HepG2 (cell line): ENCODE data around the gene PRPSAP1. TPM values are rescaled to one million over a fixed set of nuclear protein-coding genes. Genes with fewer than 3 reads are reported as not detected.

Experiments
- EED ChIP-seq: sonication (generic); formaldehyde crosslinking; IDR thresholded peaks from 2 replicates; pipeline ENCODE4 v1.5.0; 2020; ENCODE audit warnings: mild to moderate bottlenecking, missing genetic modification reagents
- FIP1L1 ChIP-seq: fragments of 200-400 bp; formaldehyde crosslinking; IDR thresholded peaks from 2 replicates; pipeline ENCODE4 v1.6.1; 2018; ENCODE audit warnings: low read depth, mild to moderate bottlenecking, low read length, moderate library complexity, borderline replicate concordance; ENCODE audit not compliant: insufficient read depth
- GATAD2A ChIP-seq: IDR thresholded peaks from 2 replicates; pipeline ENCODE4 v1.6.1; 2016
- HES4 ChIP-seq: sonication (generic); formaldehyde crosslinking; IDR thresholded peaks from 2 replicates; pipeline ENCODE4 v1.9.0; 2021; ENCODE audit warnings: mild to moderate bottlenecking, missing genetic modification reagents, borderline replicate concordance
- HOXA9 ChIP-seq: sonication (generic); formaldehyde crosslinking; IDR thresholded peaks from 2 replicates; pipeline ENCODE4 v1.8.1; 2022; ENCODE audit warnings: missing genetic modification reagents, mild to moderate bottlenecking, moderate library complexity, borderline replicate concordance
- IRX3 ChIP-seq: sonication (generic); formaldehyde crosslinking; IDR thresholded peaks from 2 replicates; pipeline ENCODE4 v1.8.1; 2023; ENCODE audit warnings: mild to moderate bottlenecking, low read depth, missing genetic modification reagents, borderline replicate concordance
- JUND ChIP-seq: sonication (generic); formaldehyde crosslinking; IDR thresholded peaks from 2 replicates; pipeline ENCODE4 v1.8.0; 2022; ENCODE audit warnings: mild to moderate bottlenecking, missing genetic modification reagents
- KDM3A ChIP-seq: IDR thresholded peaks from 2 replicates; pipeline ENCODE4 v1.6.1; 2018; ENCODE audit warnings: low read depth, missing compliant biosample characterization
- KDM4B ChIP-seq: sonication (generic); formaldehyde crosslinking; IDR thresholded peaks from 2 replicates; pipeline ENCODE4 v1.4.0; 2020; ENCODE audit warnings: missing genetic modification reagents
- KLF11 ChIP-seq: IDR thresholded peaks from 2 replicates; pipeline ENCODE4 v1.6.1; 2016; ENCODE audit warnings: missing compliant biosample characterization
- MATR3 ChIP-seq: sonication (generic); formaldehyde crosslinking; IDR thresholded peaks from 2 replicates; pipeline ENCODE4 v1.4.0; 2020; ENCODE audit warnings: missing genetic modification reagents
- MED1 ChIP-seq: sonication (generic); formaldehyde crosslinking; IDR thresholded peaks from 2 replicates; pipeline ENCODE4 v1.4.0; 2020; ENCODE audit warnings: missing genetic modification reagents
- MYC ChIP-seq: sonication (generic); formaldehyde crosslinking; IDR thresholded peaks from 2 replicates; pipeline ENCODE4 v1.9.0; 2021; ENCODE audit warnings: missing genetic modification reagents, borderline replicate concordance
- NCOA2 ChIP-seq: sonication (generic); formaldehyde crosslinking; IDR thresholded peaks from 2 replicates; pipeline ENCODE4 v1.8.0; 2022; ENCODE audit warnings: inconsistent platforms
- POLR2A ChIP-seq, 2 experiments: IDR thresholded peaks; 2 replicates each; pipeline ENCODE4 v1.6.1; 2011; ENCODE audit warnings: low read depth in 2 of 2, low read length in 2 of 2, mild to moderate bottlenecking in 1 of 2, moderate library complexity in 1 of 2; ENCODE audit not compliant: insufficient read depth in 1 of 2
- RBM22 ChIP-seq: fragments of 200-400 bp; formaldehyde crosslinking; optimal IDR thresholded peaks from 2 replicates; pipeline ENCODE3; 2017; ENCODE audit warnings: mild to moderate bottlenecking, low read length, moderate library complexity
- SIN3B ChIP-seq: fragments of 150-350 bp; IDR thresholded peaks from 2 replicates; pipeline ENCODE4 v1.6.1; 2014; ENCODE audit warnings: low read length
- SRSF1 ChIP-seq: fragments of 200-400 bp; formaldehyde crosslinking; optimal IDR thresholded peaks from 2 replicates; pipeline ENCODE3; 2017; ENCODE audit warnings: mild to moderate bottlenecking, low read depth, low read length, moderate library complexity
- TBX3 ChIP-seq: fragments of 450-650 bp; IDR thresholded peaks from 2 replicates; pipeline ENCODE4 v1.6.1; 2017; ENCODE audit warnings: antibody characterized with exemption, mild to moderate bottlenecking, inconsistent platforms, borderline replicate concordance
- ZFP82 ChIP-seq: sonication (generic); formaldehyde crosslinking; IDR thresholded peaks from 2 replicates; pipeline ENCODE4 v1.5.1; 2020; ENCODE audit warnings: mild to moderate bottlenecking, missing genetic modification reagents, borderline replicate concordance
- ZNF10 ChIP-seq: sonication (generic); formaldehyde crosslinking; IDR thresholded peaks from 2 replicates; pipeline ENCODE4 v1.4.0; 2020; ENCODE audit warnings: mild to moderate bottlenecking, low read depth, missing genetic modification reagents, borderline replicate concordance
- ZNF546 ChIP-seq: sonication (generic); formaldehyde crosslinking; conservative IDR thresholded peaks from 2 replicates; pipeline ENCODE4 v1.8.1; 2023; ENCODE audit warnings: mild to moderate bottlenecking, missing genetic modification reagents
- ZNF557 ChIP-seq: sonication (generic); formaldehyde crosslinking; IDR thresholded peaks from 2 replicates; pipeline ENCODE4 v1.4.0; 2020; ENCODE audit warnings: missing genetic modification reagents
- ZNF572 ChIP-seq: sonication (generic); formaldehyde crosslinking; IDR thresholded peaks from 2 replicates; pipeline ENCODE4 v1.5.1; 2020; ENCODE audit warnings: mild to moderate bottlenecking, missing genetic modification reagents
- ZNF709 ChIP-seq: sonication (generic); formaldehyde crosslinking; IDR thresholded peaks from 2 replicates; pipeline ENCODE4 v1.5.0; 2020; ENCODE audit warnings: mild to moderate bottlenecking, missing genetic modification reagents
- ZNF710 ChIP-seq: sonication (generic); formaldehyde crosslinking; IDR thresholded peaks from 2 replicates; pipeline ENCODE4 v1.5.0; 2020; ENCODE audit warnings: mild to moderate bottlenecking, missing genetic modification reagents, borderline replicate concordance
- ZNF737 ChIP-seq: sonication (generic); formaldehyde crosslinking; IDR thresholded peaks from 2 replicates; pipeline ENCODE4 v1.5.0; 2020; ENCODE audit warnings: missing genetic modification reagents, mild to moderate bottlenecking, borderline replicate concordance
- ZSCAN21 ChIP-seq: sonication (generic); formaldehyde crosslinking; IDR thresholded peaks from 2 replicates; pipeline ENCODE4 v1.8.0; 2022; ENCODE audit warnings: mild to moderate bottlenecking, missing genetic modification reagents, moderate library complexity, borderline replicate concordance
- ZSCAN30 ChIP-seq: sonication (generic); formaldehyde crosslinking; IDR thresholded peaks from 2 replicates; pipeline ENCODE4 v1.5.0; 2020; ENCODE audit warnings: mild to moderate bottlenecking, missing genetic modification reagents
- polyA plus RNA-seq, 8 experiments: library from polyadenylated mRNA; depleted of rRNA in 3 of 8; stranded (reverse) in 7 of 8; unstranded in 1 of 8; fragments of >200 nt; fragmentation: Illumina TruSeq in 4 of 8; extraction: Trizol in 4 of 8; gene quantifications; 2 replicates each; pipeline versions ENCODE4 v1.2.1 to v1.2.3, GENCODE V29; 2011 to 2016; ENCODE audit warnings: low read depth in 4 of 8, missing spikeins in 1 of 8, mixed read lengths in 1 of 8; ENCODE audit not compliant: insufficient read depth in 1 of 8
- total RNA-seq, 5 experiments: library from RNA; depleted of rRNA; stranded (reverse); fragments of >200 nt; fragmentation: Illumina TruSeq; extraction: Trizol; gene quantifications; 2 replicates each; pipeline ENCODE4 v1.2.3, GENCODE V29; 2016; ENCODE audit warnings: low read depth in 1 of 5

Gene PRPSAP1
- total and polyA plus RNA-seq, 2 of the 13 experiments (the other 11 are each of a cell fraction or from before 2014, with no cell fraction given), result 91.1 to 314 TPM

GRCh38 chr17:76397687-76398522 lies 44.2 kb upstream of the PRPSAP1 start (continued):
- TF ChIP-seq ZNF710 (CRISPR knock-in tag) (no peak; the same call in 1 of the 2 replicates), ZFP82 (CRISPR knock-in tag) (no peak), ZNF546 (CRISPR knock-in tag) (no peak), ZNF572 (CRISPR knock-in tag) (no peak), RBM22 (peak; percentile 85), JUND (CRISPR knock-in tag) (peak; percentile 32; the same call in 1 of the 2 replicates), POLR2A (IDR thresholded peaks at IDR 0.05; ENCODE audit: insufficient read depth in 1 of 2, low read depth in 2 of 2, low read length in 2 of 2) (no peak), MATR3 (CRISPR knock-in tag) (no peak), MED1 (CRISPR knock-in tag) (peak; percentile 35; the same call in 1 of the 2 replicates), FIP1L1 (no peak), ZNF709 (CRISPR knock-in tag) (no peak), IRX3 (no peak), ZNF557 (peak; percentile 69; the same call in 1 of the 2 replicates), SRSF1 (no peak), ZSCAN30 (no peak), HOXA9 (no peak), NCOA2 (CRISPR knock-in tag) (0 out of 2 replicates have a peak, but pooled peaks have one; percentile 20), KDM3A (CRISPR knock-in tag) (peak; percentile 86), KLF11 (CRISPR knock-in tag) (0 out of 2 replicates have a peak, but pooled peaks have one; percentile 19), ZNF737 (CRISPR knock-in tag) (no peak), TBX3 (no peak), KDM4B (CRISPR knock-in tag) (0 out of 2 replicates have a peak, but pooled peaks have one; percentile 40), SIN3B (no peak), ZSCAN21 (no peak), ZNF10 (CRISPR knock-in tag) (no peak), MYC (peak; percentile 31; the same call in 1 of the 2 replicates), EED (CRISPR knock-in tag) (0 out of 2 replicates have a peak, but pooled peaks have one; percentile 48), GATAD2A (0 out of 2 replicates have a peak, but pooled peaks have one; percentile 14), HES4 (no peak)
